Astrocyte of the hippocampus (primary cell): ENCODE data around the gene HIPK1.
"Not testable (repeated sequence)": the region's sequence is repeated elsewhere in the genome, so short reads cannot be mapped to it uniquely, and the experiment has no call there.

Experiments
- DNase-seq: peaks from one replicate; pipeline ENCODE4 v3.0.0; 2011; ENCODE audit warnings: low read depth, low spot score

The HIPK1 gene

DNA sequence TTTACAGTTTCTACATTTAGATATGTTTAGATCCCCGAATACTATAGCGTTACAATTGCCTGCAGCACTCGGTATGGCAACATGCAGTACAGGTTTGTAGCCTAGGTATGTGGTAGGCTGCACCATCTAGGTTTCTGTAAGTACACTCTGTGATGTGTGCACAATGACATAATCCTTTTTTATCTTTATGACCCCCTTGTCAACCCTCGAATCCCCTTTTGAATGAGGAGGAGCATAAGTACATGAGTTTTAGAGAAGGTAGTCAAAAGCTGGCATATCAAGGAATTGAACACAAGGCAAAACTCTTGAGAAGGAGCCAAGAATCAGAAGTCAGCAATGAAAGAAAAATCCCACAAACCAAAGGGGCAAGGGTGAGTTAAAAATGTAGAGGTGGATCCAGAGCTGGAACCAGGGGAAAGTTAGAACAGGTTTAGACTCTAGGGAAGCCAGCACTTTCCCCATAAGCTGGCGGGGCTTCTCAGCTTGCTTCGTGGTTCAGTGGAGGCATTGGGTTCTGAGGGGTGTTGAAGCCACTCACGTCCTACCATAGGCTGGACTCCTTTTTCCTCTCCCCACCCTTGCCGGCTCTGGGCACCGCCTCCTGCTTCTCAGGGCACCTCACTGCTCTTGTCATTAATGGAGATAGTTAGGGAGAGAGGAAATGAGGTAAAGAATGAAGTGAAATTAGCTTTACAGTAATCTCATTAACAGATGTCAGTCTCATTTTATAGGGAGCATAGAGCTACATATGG, 81.5 kb downstream of the HIPK1 start:
- no peak for DNase-seq

DNA sequence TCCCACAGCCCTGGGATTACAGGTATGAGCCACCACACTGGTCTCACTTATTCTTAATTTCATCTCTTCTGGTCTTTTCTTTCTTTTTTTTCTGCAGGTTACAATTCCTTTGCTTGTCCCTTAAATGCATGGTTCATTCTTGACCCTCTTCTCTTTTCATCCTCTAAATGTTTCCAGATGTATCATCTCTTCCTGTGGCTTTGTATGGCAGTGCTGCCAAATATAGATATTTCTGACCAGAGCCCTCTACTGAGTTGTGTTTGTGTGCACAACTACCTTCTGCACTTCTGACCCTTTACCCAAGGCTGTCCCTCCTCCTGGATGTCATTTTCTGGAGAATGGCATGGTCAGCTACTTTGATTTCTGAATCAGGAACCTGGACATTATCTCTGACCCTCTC, 82.7 kb downstream of the HIPK1 start:
- no peak for DNase-seq

DNA sequence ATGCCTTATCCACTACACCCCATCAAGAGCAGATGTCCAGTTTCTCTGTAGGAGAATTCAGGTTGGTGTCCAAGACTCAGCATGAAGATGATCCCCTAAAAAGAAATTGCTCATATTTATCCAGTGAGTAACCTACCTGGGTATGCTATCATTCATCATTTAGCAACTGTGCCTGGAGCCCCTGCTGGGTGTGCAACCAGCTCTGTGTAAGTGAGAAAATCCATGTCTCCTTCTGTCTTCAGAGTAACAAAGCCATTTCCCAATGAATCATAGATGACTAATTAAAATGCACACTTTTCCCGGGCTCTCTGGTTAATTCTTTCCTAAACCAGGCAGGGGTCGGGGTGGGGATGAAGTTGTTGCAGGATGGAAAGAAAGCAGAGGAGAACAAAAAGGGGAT, 86.0 kb downstream of the HIPK1 start:
- DNase-seq = peak; percentile 25

DNA sequence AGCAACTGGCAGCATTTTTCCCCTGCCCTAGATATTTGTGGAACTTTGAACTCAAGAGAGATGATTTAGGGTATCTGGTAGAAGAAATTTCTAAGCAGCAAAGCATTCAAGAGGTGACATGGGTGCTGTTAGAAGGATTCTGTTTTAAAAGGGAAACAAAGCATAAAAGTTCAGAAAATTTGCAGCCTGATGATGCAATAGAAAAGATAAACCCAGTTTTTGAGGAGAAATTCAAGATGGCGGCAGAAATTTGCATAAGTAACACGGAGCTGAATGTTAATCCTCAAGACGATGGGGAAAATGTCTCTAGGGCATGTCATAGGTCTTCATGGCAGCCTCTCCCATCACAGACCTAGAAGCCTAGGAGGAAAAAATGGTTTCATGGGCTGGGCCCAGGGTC, 90.6 kb downstream of the HIPK1 start:
- DNase-seq = not testable (repeated sequence)

DNA sequence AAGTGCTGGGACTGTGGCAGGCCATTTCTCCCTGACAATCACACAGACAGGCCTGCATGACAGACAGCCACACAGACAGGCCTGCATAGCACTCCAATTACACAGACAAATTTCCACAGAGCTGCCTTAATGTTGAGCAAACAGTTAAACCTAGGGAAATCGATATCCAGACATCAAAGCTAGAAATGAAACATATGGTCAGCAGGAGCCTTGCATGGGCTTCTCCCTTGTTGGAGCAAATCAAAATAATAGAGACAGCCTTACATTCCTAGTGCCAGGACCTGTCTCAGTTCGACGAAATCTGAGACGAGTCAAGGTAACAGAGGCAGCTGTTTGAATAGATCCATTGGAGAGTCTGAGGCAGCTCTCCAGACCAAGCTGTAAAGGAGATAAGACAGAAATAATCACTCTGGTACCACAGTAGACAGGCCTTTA, 92.6 kb downstream of the HIPK1 start:
- DNase-seq = no peak

DNA sequence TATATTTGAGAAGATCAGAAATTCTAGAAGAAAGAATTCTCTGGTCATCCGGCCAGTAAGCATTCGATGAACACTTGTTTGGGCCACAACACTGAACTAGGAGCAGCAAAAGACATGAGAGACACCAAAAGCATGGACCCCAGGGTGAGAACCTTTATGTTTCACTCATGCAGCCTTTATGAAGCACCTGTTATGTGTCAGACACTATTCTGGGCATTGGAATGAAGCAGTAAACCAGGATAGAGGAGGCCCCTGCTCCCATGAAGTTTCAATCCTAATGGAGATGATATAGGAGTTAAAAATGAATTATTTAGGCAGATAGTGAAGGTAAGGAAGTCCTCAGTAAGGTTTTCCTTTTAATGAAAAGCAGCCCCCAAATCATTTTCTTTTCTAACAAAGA, 93.8 kb downstream of the HIPK1 start:
- DNase-seq = no peak

DNA sequence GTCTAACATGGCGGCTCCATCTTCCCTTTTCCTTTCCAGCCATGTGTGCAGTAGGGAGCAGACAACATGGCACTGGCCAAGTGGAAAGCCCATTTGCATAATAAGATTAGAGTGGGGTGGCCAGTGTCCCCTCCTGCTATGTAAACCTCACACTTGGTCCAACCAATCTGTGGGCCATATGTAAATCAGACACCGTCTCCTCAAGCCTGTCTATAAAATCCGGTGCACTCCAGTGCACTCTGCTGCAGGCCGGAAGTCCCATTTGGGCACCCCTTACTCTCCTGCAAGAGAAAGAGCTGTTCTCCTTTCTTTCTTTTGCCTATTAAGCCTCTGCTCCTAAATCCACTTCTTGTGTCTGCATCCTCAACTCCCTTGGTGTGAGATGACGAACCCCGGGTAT, 94.3 kb downstream of the HIPK1 start:
- no peak for DNase-seq

DNA sequence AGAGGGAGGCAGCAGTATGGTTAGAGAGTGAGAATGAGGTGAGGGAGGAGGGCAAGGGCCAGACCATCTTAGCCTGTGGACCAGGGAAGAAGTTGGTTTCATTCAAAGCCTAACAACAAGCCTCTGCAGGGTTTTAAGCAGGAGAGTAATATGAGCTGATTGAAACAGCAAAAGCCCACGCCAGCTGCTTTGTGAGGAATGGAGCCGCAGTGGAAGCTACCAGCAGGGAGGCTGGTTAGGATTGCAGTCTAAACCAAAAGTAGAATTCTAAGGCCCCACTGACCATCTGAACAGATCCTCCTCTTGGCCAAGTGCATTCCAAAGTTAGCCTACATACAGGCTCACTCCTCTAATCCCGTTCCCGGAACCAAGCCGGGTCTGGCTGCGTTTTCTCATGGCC, 94.9 kb downstream of the HIPK1 start:
- DNase-seq = peak; percentile 14

DNA sequence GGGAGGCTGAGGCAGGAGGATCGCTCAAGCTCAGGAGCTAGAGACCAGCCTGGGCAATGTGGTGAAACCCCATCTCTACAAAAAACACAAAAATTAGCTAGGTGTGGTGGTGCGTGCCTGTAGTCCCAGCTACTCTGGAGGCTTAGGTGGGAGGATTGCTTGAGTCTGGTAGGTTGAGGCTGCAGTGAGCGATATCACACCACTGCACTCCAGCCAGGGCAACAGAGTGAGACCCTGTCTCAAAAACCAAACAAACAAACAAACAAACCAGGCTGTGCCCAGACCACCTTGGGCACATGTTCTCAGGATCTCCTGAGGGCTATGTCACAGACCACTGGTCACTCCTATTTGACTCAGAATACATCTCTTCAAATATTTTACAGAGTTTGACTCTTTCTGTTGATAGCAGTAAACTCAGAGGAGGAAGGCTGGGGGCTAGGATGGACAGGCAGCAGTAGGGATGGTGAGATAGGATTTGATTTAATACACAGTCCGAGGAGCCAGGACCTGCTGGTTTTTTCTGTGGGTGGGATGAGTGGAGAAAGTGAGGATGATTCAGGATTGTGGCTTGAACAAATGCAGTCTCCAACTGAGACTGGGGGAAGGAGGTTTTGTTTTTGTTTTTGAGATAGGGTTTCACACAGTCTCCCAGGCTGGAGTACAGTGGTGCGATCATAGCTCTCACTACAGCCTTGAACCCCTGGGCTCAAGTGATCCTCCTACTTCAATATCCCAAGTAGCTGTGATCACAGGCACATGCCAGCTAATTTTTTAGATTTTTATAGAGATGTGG, 96.7 kb downstream of the HIPK1 start:
- peak; percentile 16 for DNase-seq

DNA sequence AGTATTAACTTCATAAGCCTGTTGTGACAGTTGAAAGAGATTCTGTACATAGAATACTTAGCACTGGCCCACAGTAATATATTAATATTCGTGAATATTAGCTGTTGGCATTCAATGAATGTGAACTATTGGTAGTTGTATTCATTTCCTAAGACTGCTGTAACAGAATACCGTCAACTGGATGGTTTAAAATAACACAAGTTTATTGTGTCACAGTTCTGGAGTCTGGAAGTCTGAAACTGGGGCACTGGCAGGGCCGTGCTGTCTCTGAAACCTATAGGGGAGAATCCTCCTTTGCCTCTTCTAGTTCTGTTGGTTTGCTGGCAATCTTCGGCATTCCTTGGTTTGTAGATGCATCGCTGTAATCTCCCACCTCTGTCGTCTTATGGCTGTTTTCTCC, 97.7 kb downstream of the HIPK1 start:
- DNase-seq = no peak
